NCI-H2196 treated with DMSO at 0.1 percent for 48 hours (cell line): ENCODE data around the gene BLTP3A.
"Not testable (repeated sequence)": the region's sequence is repeated elsewhere in the genome, so short reads cannot be mapped to it uniquely, and the experiment has no call there.

Source experiments
- DNase-seq: peaks from one replicate; lab custom pipeline; 2025; ENCODE audit not compliant: unreplicated experiment; lab: John Stamatoyannopoulos, UW

BLTP3A gene

DNA sequence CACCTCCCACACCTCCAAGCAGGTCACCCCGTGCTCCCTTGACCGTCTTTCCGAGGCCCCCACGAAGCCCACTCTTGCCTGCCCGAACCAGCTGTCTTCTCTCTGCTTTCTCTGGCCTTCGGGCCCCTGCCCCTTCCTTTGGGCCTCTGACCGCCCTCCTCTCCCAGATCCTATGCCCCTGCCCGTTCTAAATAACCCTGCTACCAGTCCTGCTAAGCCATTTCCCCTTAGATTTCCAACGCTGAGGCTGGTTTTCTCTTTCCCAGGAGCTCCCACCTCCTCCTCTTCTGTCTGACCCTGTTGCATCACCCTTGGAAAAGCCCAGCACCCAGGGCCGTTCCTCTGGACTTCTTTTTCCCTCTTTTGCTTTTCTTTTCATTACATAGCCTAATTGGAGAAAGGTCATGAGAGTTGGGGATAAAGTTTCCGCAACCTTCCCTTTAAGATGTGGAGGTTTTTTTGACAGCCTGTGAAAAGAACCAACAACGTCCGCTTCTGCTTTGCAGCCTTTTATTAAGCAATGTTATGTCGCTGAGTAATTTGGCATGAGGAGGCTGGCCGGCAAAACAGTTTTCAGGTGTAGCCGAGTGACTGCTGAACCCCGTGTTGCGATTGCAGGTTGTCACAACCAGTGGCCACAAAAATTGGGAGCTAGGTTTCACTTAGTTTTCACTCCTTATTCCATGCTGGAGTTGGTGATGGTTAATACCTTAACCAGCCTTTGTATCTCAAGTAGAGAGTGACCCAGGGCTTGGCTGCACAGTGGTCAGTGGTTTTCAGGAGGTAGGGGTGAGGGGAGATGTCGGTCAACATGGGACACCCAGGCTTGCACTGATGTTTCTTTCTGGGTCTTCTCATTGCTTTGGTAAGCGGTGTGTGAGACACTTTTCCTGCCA, 970 bp downstream of the BLTP3A start:
- peak; percentile 22 for DNase-seq

DNA sequence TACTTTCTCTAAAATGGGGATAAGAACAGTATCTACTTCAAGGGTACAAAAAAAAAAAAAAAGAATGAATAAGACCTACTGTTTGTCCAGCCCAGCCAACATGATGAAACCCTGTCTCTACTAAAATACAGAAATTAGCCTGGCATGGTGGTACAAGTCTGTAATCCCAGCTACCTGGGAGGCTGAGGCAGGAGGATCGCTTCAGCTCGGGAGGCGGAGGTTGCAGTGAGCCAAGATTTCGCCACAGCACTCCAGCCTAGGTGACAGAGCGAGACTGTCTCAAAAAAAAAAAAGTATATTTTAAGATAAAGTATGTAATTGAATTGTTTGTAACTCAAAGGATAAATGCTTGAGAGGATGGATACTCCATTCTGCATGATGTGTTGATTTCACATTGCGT, 2.0 kb downstream of the BLTP3A start:
- DNase-seq, result no peak

DNA sequence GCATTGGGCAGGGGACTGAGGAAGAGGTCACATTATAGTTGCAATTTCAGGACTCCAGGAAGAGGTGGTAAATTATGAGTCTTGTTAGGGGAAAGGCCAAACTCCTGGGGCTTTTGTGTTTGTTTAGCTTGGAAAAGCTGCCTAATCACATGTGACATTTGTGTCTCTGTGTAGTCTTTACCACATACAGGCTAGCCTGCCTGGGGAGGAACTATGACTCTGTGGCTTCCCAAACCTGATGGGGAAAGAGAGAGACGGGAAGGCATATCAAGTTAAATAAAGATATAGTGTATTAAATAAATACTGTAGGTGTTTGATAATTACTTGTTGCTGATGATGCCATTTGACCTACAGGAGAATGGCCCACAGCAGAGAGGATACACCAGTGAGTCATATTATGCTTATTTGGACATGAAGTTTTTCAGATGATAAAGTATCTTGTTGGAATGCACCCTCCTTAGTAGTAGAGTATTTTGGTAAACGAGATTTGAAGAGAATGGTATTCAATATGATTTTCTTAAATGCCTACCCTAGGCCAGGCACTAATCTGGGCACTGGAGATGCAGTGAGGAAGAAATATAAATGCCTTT, 4.0 kb downstream of the BLTP3A start:
- DNase-seq, result no peak

DNA sequence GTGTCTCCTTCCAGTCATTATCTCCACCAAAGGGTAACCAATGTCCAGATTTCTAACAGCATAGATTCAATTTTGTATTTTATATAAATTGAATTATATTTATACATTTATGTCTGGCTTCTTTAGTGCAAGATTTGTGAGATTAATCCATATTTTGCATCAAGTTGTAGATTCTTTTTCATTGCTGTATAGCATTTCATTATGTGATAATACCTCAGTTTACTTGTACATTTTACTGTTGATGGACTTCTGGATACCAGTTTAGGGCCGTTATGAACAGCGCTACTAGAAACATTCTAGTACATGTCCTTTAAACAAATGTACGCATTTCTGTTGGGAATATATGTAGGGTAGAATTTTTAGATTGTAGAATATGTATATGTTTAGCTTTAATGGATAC, 6.2 kb downstream of the BLTP3A start:
- no peak for DNase-seq

DNA sequence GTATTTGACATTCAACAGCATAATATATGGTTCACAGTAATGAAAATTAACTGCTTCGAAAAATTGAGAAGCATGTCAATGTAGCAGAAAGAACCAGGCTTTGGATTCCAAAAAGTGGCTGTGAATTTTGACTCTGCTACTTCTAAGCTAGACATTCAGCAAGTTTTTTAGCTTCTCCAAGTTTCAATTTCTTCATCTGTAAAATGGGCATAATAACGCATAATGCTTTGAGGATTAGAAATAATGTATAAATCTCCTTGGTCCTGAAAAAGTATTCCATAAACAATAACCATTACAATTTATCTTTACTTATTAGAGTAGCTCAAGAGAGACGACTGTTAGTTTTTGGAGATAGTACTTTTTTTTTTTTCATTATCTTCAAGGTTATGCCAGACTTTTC, 7.7 kb downstream of the BLTP3A start:
- no peak for DNase-seq

DNA sequence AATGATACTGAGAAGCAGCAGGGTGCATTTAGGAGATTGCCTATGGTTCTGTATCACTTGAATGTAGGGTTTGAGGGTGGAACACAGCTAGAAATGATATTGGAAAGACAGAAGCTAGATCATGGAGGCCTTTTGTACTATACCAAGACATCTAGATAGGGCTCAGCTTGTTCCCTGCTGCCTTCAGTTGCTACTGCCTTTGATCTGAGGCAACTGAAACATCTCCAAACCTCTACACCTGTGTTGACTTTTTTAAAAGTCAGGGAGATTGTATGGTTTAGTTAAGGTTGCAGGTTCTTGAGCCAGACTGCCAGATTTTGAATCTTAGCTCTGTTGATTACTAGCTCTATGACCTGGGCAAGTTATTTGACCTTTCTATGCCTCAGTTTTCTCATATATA, 12.7 kb downstream of the BLTP3A start:
- no peak for DNase-seq

DNA sequence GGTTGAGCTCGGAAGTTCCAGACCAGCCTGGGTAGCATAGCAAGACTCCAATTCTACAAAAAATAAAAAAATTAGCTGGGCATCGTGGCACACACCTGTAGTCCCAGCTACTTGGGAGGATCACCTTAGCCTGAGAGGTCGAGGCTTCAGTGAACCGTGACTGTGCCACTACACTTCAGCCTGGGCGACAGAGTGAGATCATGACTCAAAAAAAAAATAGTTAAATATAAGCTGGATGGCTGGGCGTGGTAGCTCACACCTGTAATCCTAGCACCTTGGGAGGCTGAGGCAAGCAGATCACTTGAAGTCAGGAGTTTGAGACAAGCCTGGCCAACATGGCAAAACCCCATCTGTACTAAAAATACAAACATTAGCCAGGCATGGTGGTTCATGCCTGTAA, 13.2 kb downstream of the BLTP3A start:
- not testable (repeated sequence) for DNase-seq

DNA sequence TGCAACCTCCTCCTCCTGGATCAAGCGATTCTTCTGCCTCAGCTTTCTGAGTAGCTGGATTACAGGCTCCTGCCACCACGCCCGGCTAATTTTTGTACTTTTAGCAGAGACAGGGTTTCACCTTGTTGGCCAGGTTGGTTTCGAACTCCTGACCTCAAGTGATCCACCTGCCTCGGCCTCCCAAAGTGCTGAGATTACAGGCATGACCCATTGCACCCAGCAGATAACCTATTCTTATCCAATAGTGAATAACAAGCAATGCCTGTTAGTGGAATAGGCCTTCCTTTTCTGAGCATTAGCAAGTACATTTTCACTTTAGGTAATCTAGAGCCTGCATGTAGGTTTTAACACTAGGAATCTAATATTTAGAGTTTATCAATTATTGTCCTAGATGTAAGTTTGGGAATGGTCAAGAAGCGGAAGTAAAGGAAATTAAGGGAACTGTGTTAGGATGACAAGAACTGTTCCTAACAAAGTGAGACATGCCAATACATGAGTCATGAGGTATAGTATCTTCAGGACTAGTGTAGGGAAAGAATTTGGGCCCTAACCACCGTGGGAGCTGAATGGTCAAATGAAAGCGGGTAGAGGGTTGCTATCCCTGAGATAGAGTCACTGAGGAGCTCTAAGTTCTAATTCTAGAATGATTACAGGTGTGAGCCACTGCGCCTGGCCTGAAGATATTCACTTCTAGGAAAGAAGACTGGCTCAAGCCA, 15.0 kb downstream of the BLTP3A start:
- no peak for DNase-seq

DNA sequence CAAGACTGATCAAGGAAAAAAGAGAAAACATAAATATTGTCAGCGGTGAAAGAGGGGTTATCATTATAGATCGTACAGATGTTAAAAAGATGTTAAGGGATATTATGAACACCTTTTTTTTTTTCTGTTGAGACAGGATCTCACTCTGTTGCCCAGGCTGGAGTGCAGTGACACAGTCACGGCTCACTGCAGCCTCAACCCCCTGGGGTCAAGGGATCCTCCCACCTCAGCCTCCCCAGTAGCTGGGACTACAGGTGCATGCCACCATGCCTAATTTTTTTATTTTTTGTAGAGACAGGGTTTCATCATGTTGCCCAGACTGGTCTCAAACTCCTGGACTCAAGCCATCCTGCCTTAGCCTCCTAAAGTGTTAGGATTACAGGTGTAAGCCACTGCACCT, 16.6 kb downstream of the BLTP3A start:
- not testable (repeated sequence) for DNase-seq

DNA sequence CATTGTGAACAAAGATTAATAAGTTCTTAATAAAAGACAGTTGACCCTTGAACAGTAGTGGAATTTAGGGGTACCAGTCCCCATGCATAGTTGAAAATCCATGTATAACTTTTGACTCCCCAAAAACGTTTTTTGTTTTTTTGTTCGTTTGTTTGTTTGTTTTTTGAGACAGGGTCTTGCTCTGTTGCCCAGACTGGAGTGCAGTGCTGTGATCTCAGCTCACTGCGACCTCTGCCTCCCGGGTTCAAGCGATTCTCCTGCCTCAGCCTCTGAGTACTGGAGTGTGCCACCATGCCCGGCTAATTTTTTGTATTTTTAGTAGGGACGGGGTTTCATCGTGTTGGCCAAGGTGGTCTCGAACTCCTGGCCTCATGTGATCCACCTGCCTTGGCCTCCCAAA, 17.5 kb downstream of the BLTP3A start:
- not testable (repeated sequence) for DNase-seq

DNA sequence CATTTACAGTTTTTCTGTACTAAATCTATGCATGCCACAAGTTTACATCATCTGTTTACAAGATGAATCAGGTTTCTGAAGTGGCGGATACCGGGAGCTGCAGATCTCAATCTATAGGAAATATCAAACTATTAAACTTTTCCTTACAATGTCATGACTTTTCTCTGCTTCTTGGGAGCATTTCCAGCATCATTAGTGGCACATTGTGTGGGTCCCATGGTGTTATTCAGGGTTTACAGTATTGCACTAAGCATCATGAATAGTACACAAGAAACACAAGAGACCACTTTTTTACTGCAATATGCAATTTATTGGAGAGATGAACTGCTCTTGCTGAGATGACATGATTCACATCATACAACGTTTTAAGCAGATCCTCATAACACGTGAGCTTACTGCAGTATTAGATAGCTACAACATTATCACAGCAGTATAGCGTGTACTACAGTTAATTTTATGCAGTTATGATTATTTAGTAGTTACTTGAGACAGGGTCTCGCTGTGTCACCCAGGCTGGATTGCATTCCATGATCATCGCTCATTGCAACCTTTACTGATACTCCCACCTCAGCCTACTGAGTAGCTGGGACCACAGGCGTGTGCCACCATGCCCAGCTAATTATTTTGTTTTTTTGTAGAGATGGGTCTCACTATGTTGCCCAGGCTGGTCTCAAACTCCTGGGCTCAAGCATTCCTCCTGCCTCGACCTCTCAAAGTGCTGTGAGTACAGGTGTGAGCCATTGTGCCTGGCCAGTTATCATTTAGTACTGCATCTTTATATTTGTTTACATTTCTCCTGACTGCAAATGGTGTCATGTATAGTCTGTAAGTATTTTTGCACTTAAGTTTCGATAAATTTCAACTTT, 18.4 kb downstream of the BLTP3A start:
- DNase-seq, result no peak

DNA sequence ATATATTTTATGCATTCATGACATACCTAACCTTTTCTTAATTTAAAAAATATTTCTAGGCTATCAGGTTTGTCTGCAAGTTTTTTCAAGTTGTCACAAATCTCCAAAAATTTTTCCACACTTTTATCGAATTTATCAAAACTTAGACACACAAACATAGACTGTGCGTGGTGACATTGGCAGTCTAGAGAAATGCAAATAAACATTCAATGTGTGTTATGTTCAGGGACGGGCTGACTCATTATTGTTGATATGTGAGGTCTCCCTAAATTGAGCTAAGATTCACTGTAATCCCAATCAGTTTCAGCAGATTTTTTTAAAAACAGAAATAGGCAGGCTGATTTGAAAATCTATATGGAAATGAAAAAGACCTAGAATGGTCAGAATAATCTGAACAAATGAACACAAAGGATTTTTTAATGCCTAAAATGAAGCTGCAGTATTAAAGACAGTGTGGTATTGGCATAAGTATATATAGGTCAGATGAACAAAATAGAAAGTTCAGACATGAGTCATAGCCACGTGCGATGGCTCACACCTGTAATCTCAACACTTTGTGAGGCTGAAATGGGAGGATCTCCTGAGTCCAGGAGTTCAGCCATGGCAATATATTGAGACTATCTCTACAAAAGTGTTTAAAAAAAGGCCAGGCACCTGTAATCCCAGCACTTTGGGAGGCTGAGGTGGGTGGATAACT, 19.2 kb downstream of the BLTP3A start:
- DNase-seq, result no peak

DNA sequence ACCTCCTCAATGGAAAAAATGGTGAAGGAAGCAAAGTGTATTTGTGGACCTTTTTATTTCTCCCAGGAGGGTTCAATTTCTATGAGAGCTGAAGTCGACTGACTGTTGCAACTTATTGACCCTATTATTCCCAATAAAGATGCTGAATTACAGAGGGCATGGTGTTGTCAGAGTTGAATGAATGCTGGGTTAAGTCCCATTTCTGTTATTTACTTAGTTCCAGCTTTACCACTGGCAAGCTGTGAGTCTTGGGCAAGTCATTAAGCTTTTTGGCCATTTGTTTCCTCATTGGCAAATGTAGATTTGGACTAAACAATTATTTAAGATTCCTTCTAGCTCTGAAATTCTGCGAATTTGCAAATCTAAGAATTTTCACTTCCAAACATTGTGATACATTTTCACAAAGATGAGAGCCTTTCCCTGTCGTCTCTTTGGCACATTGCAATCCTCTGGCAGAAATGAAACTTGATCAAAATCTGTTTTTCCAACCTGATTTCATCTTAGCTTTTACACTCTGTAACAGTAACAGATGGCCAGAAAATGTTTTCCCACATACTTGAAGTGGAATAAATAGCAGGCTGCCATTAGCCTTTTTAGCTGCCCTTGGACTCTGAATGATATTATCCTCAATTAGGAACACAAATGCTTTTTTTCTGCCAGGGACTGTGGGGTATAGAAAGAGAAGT, 21.3 kb downstream of the BLTP3A start:
- DNase-seq, result no peak

DNA sequence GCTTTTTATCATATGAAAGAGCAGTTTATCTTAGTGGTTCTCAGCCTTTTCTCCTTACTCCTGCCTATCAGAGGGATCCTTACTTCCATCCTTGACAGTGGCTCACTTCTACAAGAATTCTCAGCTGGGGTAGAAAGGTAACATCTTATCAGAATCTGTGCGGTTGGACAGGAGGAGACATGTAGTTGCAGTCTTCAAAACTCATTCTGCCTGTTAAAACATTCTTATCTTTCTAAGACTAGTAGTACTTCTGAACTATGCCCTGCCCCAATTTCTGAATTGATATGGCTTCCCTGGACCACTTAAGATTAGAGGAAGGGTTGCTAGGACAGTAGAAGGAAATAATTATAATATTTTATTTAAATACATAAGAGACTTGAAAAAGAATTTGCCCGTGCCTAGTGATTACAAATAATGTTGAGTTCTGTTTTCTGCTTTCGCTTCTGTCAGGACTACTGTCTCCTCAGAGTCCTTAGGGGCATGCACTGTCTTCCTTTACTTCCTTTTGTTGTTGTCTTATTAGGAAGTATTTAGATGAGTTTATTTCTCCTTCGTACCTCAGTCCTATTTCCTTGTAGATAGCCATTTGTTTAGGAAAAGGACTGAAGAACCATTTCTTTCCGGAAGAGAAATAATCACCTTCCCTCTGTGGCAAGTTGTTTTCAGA, 24.9 kb downstream of the BLTP3A start:
- no peak for DNase-seq

DNA sequence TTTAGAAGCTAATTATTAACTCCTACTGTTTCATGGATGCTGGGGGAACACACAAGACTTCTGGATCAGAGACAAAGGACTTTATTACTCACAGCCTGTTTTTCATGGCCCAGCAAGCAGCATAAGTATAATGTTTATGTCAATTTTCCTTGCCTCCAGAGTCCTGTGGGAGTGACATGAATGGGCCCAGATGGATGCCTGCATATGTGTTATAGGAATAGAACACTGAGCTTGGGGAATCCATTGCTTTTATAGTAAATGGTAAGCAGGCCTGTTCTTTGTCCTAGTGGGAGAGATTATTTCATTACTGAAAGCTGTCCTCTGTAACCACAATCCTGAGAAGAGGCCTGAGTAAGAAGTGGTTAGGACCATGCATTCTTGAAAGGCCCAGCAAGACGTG, 25.6 kb downstream of the BLTP3A start:
- DNase-seq, result no peak

DNA sequence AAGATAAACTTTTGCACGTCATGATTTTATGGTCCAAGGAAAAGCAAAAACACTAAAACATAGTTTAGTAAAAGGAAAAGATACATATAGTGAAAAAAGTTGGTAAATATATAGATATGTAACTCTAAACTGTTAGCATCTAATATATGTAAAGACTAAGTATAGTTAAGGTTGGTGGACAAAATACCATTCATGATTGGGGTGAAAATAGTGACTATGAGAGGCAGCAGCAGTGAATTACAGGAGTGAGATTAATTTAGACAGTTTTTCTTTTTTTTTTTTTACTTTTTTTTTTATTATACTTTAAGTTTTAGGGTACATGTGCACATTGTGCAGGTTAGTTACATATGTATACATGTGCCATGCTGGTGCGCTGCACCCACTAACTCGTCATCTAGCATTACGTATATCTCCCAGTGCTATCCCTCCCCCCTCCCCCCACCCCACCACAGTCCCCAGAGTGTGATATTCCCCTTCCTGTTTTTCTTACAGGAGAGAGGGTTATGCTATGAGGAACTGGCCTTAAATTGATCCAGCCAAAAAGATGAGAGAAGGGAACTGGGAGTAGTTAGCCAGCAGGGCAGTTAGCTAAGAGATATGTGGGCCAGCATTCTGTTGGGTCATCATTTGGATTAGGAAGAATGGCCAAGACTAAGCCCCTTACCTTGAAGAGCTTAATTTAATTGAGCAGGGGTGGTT, 27.1 kb downstream of the BLTP3A start:
- not testable (repeated sequence) for DNase-seq

DNA sequence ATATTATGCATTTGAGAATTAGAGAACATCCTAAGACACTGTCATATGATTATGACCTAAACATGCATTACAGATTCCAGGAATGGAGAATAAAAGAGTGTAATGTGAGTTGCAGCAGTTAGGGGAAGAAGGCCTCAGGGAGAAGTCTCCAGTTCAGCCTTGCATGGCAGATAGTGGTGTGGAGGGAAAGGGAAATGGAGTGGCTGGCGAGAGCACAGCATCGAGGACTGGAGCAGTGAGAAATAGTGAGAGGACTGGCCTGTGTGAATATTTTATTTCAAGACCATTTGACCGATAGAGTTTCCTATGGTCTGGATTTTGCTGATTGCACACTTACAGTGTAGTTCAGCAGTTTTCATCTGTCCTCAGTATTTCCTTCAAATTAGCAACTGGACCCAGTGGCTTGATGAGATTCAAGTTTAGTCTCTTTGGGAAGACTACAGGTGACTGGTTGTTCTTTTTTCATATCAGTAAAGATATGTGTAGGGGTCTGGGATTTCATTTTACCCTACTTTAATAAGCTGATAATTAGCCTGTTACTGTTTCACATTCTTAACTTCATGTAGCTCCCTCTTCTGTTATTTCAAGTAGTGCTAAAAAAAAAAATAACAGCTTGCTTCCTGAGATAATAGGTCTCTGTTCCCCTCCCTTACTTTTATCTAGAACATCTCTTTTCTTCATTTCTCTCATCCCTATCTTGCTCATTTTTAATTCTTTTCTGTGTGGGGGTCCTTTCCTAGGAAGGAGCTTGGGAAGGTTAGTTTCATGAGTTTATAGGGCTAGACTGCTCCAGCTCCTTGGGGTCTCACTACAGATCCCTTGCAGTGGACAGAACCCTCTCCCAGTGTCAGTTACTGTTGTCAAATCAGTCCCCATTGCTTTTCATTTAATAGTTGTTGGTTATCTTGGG, 27.9 kb downstream of the BLTP3A start:
- DNase-seq, result no peak

DNA sequence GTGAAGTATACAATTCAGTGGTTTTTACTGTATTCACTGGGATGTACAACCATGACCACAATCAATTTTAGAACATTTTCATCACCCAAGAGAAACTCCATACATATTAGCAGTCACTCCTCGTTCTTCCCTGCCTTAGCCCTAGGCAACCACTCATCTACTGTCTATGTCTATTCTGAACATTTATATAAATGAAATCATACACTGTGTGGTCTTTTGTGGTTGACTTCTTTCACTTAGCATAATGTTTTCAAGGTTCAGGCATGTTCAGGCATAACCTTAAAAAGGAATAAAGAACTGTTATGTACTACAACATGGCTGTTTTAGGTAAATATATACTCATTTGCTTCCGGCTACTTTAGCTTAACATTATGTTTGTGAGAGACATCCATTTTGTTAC, 37.3 kb downstream of the BLTP3A start:
- DNase-seq, result no peak
